ENCODE measurements around the gene C1QTNF4. TPM values are rescaled to one million over a fixed set of nuclear protein-coding genes. Genes with fewer than 3 reads are reported as not detected.
A peak's percentile ranks its signal among the peaks of the same experiment; 100 is the strongest.
"Not testable (repeated sequence)": the region's sequence is repeated elsewhere in the genome, so short reads cannot be mapped to it uniquely, and the experiment has no call there.

The C1QTNF4 gene
- total and polyA plus RNA-seq, 2 of the 4 experiments (the other 2 are of a cell fraction): 0.12 TPM; not detected in 1

GRCh38 chr11:47640506-47640905 is 46.3 kb upstream of the C1QTNF4 start:
- H3K18ac ChIP-seq (ENCODE audit: low read depth, low read length); H2AFZ ChIP-seq (replicated peaks; ENCODE audit: low read length, poor library complexity); H3K27ac ChIP-seq (ENCODE audit: insufficient read depth, low read length); H3K14ac ChIP-seq (replicated peaks; ENCODE audit: low read depth, low read length); H3K4me2 ChIP-seq (ENCODE audit: low read depth, low read length); POLR2A ChIA-PET (ENCODE audit: unreplicated experiment); H4K91ac ChIP-seq (ENCODE audit: insufficient read depth, low read depth, low read length); ATAC-seq (ENCODE audit: low read depth); H2AK9ac ChIP-seq (replicated peaks; ENCODE audit: low read depth, low read length, poor library complexity); H2BK15ac ChIP-seq (ENCODE audit: low read depth, low read length); H2BK20ac ChIP-seq (ENCODE audit: low read depth, low read length); H3K27me3 ChIP-seq (ENCODE audit: control insufficient read depth, insufficient read depth, low read length); H4K8ac ChIP-seq (ENCODE audit: low read depth in 2 of 2, low read length in 2 of 2); H3K4ac ChIP-seq (ENCODE audit: low read depth, low read length); DNase-seq; BruUV-seq (replicated peaks); CTCF ChIA-PET; H4K5ac ChIP-seq (ENCODE audit: low read depth, low read length); H3K4me1 ChIP-seq (ENCODE audit: control insufficient read depth, insufficient read depth, low read length); H4K20me1 ChIP-seq (ENCODE audit: insufficient read depth, low read length); H3K4me3 ChIP-seq (ENCODE audit: insufficient read depth, low read depth, low read length); H3K9ac ChIP-seq (ENCODE audit: low read depth, low read length); H3K23ac ChIP-seq (ENCODE audit: low read depth, low read length); dilution Hi-C loops (cut with HindIII; ENCODE audit: low sequenced_read_pairs, unreplicated experiment); H3K9me3 ChIP-seq (ENCODE audit: control insufficient read depth, insufficient read depth, low read length); H2BK120ac ChIP-seq (ENCODE audit: low read depth, low read length); H2AK5ac ChIP-seq (ENCODE audit: low read depth, low read length); H3K56ac ChIP-seq (ENCODE audit: extremely low read depth, insufficient read depth, low read length); H3K36me3 ChIP-seq (ENCODE audit: control insufficient read depth, insufficient read depth, low read length); H3K9me1 ChIP-seq (ENCODE audit: insufficient read depth, low read length); H2BK5ac ChIP-seq (ENCODE audit: low read depth, low read length, poor library complexity, severe bottlenecking): not testable (repeated sequence)
- H3K79me1 ChIP-seq (ENCODE audit: low read depth in 1 of 2, low read length in 2 of 2): peaks cover 14 to 35% of the 10 kb centered on the region in 2 experiments; a peak in 2 of 4 replicates
- intact Hi-C loops (cut with micrococcal nuclease): loop anchor here (5.0 kb wide), 1 partner anchor 212 kb away; no protein-coding TSS in a partner anchor
- WGBS, 2 experiments (ENCODE audit: extremely low coverage in 2 of 2, insufficient read length in 1 of 2): no CpG with 5 or more reads among the region's 6 CpGs
- in situ Hi-C loops (cut with MboI; ENCODE audit: low sequenced_read_pairs): loop anchor here (5.0 kb wide), 1 partner anchor 72 kb away; no protein-coding TSS in a partner anchor
- TF ChIP-seq CEBPB (IDR thresholded peaks at IDR 0.05; ENCODE audit: low read depth, low read length): 0 out of 2 replicates have a peak, but pooled peaks have one; percentile 17

GRCh38 chr11:47636331-47636730 is 42.1 kb upstream of the C1QTNF4 start:
- intact Hi-C loops (cut with micrococcal nuclease); H2BK20ac ChIP-seq (ENCODE audit: low read depth, low read length); H3K23ac ChIP-seq (ENCODE audit: low read depth, low read length); DNase-seq; H3K4me3 ChIP-seq (ENCODE audit: insufficient read depth, low read depth, low read length); in situ Hi-C loops (cut with MboI; ENCODE audit: low sequenced_read_pairs); H3K27me3 ChIP-seq (ENCODE audit: control insufficient read depth, insufficient read depth, low read length); H2AK5ac ChIP-seq (ENCODE audit: low read depth, low read length); H3K27ac ChIP-seq (ENCODE audit: insufficient read depth, low read length); ATAC-seq (ENCODE audit: low read depth); BruUV-seq (replicated peaks); H2BK5ac ChIP-seq (ENCODE audit: low read depth, low read length, poor library complexity, severe bottlenecking); POLR2A ChIA-PET (ENCODE audit: unreplicated experiment); dilution Hi-C loops (cut with HindIII; ENCODE audit: low sequenced_read_pairs, unreplicated experiment); H3K4ac ChIP-seq (ENCODE audit: low read depth, low read length); H3K9ac ChIP-seq (ENCODE audit: low read depth, low read length); H2BK120ac ChIP-seq (ENCODE audit: low read depth, low read length); H2AK9ac ChIP-seq (replicated peaks; ENCODE audit: low read depth, low read length, poor library complexity); CTCF ChIA-PET; H2BK15ac ChIP-seq (ENCODE audit: low read depth, low read length); H3K56ac ChIP-seq (ENCODE audit: extremely low read depth, insufficient read depth, low read length); H3K14ac ChIP-seq (replicated peaks; ENCODE audit: low read depth, low read length); H4K5ac ChIP-seq (ENCODE audit: low read depth, low read length); H3K9me1 ChIP-seq (ENCODE audit: insufficient read depth, low read length); H4K91ac ChIP-seq (ENCODE audit: insufficient read depth, low read depth, low read length); H3K18ac ChIP-seq (ENCODE audit: low read depth, low read length); H3K9me3 ChIP-seq (ENCODE audit: control insufficient read depth, insufficient read depth, low read length); H4K20me1 ChIP-seq (ENCODE audit: insufficient read depth, low read length); H3K4me2 ChIP-seq (ENCODE audit: low read depth, low read length); H4K8ac ChIP-seq (ENCODE audit: low read depth in 2 of 2, low read length in 2 of 2); H2AFZ ChIP-seq (replicated peaks; ENCODE audit: low read length, poor library complexity); H3K4me1 ChIP-seq (ENCODE audit: control insufficient read depth, insufficient read depth, low read length): not testable (repeated sequence)
- H3K36me3 ChIP-seq (ENCODE audit: control insufficient read depth, insufficient read depth, low read length): peaks cover 24% of the 10 kb centered on the region
- peaks cover 11 to 25% of the 10 kb centered on the region in 2 experiments; a peak in 3 of 4 replicates for H3K79me1 ChIP-seq (ENCODE audit: low read depth in 1 of 2, low read length in 2 of 2)
- WGBS, 2 experiments (ENCODE audit: extremely low coverage in 2 of 2, insufficient read length in 1 of 2): no CpG with 5 or more reads among the region's 11 CpGs
